ENCODE data around the gene ABR. TPM values are rescaled to one million over a fixed set of nuclear protein-coding genes. Genes with fewer than 3 reads are reported as not detected.
A peak's percentile ranks its signal among the peaks of the same experiment; 100 is the strongest.
"Not testable (repeated sequence)": the region's sequence is repeated elsewhere in the genome, so short reads cannot be mapped to it uniquely, and the experiment has no call there.

Gene ABR
- polyA plus RNA-seq, 6 donors from 2014 or later = 4.3 to 47.2 (median 28.1) TPM

DNA sequence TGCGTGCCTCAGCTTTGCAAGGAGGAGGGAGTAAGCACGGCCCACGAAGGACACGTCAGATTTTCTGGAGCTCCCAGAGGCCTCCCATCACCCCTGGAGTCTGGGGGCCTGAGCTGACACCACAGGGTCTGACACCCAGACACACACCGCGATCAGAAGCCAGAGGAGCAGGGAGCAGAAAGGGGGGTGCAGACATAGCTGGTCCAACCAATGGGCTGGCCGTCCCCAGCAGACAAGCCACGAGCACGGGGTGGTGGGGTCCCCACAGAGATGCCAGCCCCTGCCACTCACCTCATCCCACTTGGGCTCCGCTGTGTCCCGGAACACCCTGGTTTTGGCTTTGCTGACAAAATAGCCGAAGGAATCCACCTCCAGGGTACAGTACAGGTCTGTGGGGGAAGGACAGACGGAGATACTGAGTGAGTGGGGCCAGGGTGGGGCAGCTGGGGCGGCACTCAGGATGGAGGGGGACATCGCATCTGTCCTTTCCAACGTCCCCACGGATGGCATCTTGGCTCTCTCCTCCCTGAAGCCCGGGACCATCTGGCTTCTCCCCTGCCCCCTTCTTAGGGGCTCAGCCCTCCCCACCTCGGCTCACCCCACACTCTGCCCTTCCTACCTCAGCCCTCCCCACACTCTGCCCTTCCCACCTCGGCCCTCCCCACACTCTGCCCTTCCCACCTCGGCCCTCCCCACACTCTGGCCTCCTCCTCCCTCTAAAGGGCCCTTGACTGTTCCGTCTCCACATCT, 129.4 kb downstream of the ABR start:
- Mint-ChIP-seq H3K27me3 (no peaks in the 10 kb centered on the region), H3K4me1 (peaks cover 0 to 4% (median 0%) of the 10 kb centered on the region in 3 donors), H3K4me3 (no peak overlapping the region), H3K27ac (peak overlapping the region in 1 of 6 donors; percentile 66), H3K36me3 (peaks cover 0 to 7% of the 10 kb centered on the region in 2 donors), H3K9me3 (no peaks in the 10 kb centered on the region)
- DNase-seq (no peak), ATAC-seq (ENCODE audit: low read depth in 2 of 2) (no peak)

DNA sequence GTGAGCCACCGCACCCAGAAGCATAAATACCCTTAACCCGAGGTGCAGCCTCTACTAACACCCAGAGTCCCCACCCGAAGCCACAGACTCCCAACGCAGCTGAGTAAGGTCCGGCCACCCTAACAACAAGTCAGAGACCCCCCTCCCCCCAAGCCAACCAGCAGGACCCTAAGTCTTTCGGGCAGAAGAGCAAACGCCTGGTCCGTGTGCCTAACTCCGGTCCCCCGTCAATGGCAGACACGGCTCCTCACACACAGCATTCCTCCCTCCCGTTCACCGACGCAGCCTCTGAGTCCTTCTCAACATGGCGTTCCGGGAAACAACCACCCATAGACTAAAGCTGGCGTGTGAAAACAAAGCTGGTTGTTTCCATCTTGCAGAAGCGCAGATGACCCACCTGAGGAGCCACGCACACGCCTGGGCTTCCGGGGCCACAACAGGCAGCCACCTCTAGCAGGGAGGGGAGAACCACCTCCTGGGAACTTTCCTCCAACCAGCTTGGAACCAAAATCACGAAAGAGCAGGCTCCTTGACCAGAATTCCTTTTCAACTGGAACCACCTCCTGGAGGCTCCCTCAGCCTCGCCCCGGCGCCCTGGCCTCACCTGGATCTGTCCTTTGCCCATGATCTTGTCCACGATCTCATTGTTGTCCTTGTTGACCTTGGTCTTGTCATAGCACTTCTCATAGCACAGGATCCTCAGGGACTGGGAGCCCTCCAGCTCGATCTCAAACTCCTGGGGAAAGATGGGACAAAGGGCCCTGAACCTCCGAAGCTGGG, 130.1 kb downstream of the ABR start:
- peaks cover under 1 to 7% (median 2%) of the 10 kb centered on the region in 3 donors for H3K4me1 Mint-ChIP-seq
- ATAC-seq (ENCODE audit: low read depth in 2 of 2) (no peak), DNase-seq (no peak)
- H3K9me3 Mint-ChIP-seq = no peaks in the 10 kb centered on the region
- no peak overlapping the region for H3K4me3 Mint-ChIP-seq
- peak overlapping the region in 3 of 6 donors; percentile 66 to 84 (median 81) for H3K27ac Mint-ChIP-seq
- H3K27me3 Mint-ChIP-seq = no peaks in the 10 kb centered on the region
- H3K36me3 Mint-ChIP-seq = peaks cover 0 to 13% of the 10 kb centered on the region in 2 donors

DNA sequence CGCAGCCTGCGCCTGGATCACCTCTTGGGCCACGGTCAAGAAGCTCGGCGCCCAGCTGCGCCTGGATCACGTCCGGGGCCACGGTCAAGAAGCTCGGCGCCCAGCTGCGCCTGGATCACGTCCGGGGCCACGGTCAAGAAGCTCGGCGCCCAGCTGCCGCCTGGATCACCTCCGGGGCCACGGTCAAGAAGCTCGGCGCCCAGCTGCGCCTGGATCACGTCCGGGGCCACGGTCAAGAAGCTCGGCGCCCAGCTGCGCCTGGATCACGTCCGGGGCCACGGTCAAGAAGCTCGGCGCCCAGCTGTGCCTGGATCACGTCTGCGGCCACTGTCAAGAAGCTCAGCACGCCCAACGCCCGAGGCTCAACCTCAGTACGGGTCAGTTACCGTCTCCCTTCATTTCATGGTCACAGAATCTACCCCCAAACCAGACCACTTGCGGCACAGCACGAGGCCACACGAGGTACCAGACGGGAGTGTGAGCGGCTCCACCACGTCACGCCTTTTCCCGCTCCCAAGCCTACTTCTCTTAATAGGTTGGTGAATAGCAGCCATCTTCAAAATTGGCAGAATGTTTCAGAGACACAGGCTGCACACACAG, 131.2 kb downstream of the ABR start:
- not testable (repeated sequence) for H3K9me3 Mint-ChIP-seq; H3K4me1 Mint-ChIP-seq; DNase-seq; H3K27me3 Mint-ChIP-seq; H3K4me3 Mint-ChIP-seq; ATAC-seq (ENCODE audit: low read depth in 2 of 2); H3K27ac Mint-ChIP-seq
- H3K36me3 Mint-ChIP-seq = peaks cover 0 to 14% of the 10 kb centered on the region in 2 donors

DNA sequence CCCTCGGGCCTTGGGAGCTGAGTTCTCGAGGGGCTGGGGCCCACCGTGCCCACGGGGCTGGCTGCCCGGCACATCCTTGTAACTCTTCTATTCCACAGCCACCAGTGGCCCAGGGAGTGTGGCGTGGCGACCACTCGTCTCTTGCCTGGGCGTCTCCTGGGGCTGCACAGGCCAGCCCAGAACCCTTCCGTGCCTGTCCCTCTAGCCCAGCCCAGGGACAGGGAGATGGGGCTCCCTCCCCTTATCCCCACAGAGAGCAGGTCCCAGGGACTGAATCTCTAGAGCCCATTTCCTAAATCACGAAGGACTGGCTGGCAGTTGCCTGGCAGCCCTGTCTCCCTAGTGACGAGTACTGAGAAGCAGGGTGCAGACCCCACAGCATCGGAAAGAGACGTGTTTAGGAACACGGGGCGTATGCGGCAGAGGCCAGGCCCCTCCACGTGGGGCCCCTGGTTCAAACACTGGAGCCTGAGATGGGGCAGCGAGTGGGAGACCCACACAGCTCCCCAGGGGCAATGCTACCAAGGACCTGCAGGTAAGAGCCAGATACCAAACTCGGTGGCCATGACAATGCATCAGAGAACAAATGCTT, 131.8 kb downstream of the ABR start:
- Mint-ChIP-seq H3K27me3 (no peaks in the 10 kb centered on the region), H3K4me1 (peaks cover 3 to 7% (median 3%) of the 10 kb centered on the region in 3 donors), H3K27ac (no peak overlapping the region), H3K9me3 (no peaks in the 10 kb centered on the region), H3K36me3 (peaks cover 0 to 14% of the 10 kb centered on the region in 2 donors), H3K4me3 (peak overlapping the region in 1 of 8 donors; percentile 35)
- no peak for ATAC-seq (ENCODE audit: low read depth in 2 of 2)
- no peak for DNase-seq

DNA sequence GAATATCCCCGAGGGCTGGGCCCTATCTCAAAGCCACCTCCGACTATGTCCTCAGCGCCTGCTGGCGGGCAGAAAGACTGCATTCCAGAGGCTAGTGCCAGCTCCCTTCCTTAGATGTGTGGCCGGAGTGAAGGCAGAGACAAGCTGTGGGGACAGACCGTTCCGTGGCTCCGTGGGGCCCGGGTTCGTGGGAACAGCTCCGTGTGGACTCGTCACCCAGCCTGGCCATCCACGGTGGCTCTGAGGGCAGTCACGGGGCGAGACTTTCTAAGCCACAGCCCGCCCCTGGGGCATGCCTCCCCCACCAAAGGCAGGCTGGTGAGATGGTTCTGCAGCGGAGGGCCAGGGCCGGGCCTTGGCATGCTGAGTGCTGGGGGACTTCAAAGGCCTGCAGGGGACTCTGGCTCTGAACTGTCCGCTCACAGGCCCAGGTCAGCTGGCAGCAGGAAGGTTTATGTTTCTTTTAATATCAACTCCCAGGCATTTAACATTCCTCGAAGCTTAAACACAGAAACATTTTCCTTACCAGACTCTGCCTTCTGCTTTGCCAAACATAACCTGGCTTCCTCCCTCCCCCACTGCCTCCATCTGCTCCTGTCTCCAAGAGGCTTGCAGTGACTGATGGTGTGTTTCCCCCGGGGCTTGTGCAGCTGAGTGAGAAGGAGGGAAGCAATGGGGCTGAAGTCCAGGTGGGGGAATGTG, 132.5 kb downstream of the ABR start:
- Mint-ChIP-seq H3K27me3 (no peaks in the 10 kb centered on the region), H3K4me1 (peaks cover 3 to 8% (median 7%) of the 10 kb centered on the region in 3 donors), H3K36me3 (peaks cover 5 to 21% of the 10 kb centered on the region in 2 donors), H3K9me3 (no peaks in the 10 kb centered on the region), H3K27ac (peak overlapping the region in 1 of 6 donors; percentile 37), H3K4me3 (no peak overlapping the region)
- no peak for ATAC-seq (ENCODE audit: low read depth in 2 of 2)
- DNase-seq = no peak

DNA sequence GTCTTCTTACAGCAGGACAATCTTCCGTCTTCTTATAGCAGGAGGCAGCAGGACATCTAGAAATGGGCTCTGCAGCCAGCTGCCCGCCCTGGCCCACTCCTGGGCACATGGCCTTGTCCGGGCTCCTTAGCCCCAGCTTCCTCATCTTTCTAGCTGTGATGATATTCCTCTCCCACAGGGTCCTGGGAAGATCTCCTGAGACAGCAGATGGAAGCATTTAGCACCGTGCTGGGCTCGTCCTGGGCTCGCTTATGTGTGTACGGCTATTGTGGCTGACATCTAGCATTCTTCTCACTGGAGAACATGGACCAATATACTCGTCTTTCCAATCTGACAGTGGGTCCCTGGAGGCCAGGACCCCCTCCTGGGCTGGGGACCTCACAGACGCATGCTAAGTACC, 134.3 kb downstream of the ABR start:
- DNase-seq (no peak), ATAC-seq (ENCODE audit: low read depth in 2 of 2) (no peak)
- H3K36me3 Mint-ChIP-seq = peaks cover 5 to 28% of the 10 kb centered on the region in 2 donors
- no peaks in the 10 kb centered on the region for H3K9me3 Mint-ChIP-seq
- peak overlapping the region in 1 of 6 donors; percentile 93 for H3K27ac Mint-ChIP-seq
- no peak overlapping the region for H3K4me3 Mint-ChIP-seq
- no peaks in the 10 kb centered on the region for H3K27me3 Mint-ChIP-seq
- peaks cover 7 to 13% (median 9%) of the 10 kb centered on the region in 3 donors for H3K4me1 Mint-ChIP-seq

DNA sequence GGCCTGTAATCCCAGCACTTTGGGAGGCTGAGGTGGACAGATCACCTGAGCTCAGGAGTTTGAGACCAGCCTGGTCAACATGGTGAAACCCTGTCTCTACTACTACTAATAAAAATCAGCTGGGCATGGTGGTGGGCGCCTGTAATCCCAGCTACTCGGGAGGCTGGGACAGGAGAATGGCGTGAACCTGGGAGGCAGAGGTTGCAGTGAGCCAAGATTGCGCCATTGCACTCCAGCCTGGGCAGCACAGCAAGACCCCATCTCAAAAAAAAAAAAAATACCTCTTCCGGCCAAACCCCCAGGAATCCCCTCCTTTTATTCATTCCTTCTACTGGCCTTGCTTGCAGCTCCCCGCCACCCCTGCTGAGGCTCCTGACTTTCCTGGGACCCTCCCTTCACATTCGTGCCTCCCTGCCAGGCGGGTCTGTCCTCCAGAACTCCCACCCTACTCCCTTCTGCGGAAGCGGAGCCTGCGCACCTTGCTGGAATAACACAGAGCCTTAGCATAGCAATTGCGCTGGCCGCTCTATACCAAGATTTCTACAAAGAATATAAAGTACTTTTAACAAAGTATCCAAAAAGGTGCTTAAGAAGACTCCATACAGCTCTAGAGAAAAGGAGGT, 135.3 kb downstream of the ABR start:
- not testable (repeated sequence) for H3K27ac Mint-ChIP-seq; DNase-seq; ATAC-seq (ENCODE audit: low read depth in 2 of 2); H3K4me3 Mint-ChIP-seq; H3K9me3 Mint-ChIP-seq; H3K27me3 Mint-ChIP-seq
- Mint-ChIP-seq H3K4me1 (peaks cover 17 to 18% (median 17%) of the 10 kb centered on the region in 3 donors), H3K36me3 (peaks cover 5 to 21% of the 10 kb centered on the region in 2 donors)

DNA sequence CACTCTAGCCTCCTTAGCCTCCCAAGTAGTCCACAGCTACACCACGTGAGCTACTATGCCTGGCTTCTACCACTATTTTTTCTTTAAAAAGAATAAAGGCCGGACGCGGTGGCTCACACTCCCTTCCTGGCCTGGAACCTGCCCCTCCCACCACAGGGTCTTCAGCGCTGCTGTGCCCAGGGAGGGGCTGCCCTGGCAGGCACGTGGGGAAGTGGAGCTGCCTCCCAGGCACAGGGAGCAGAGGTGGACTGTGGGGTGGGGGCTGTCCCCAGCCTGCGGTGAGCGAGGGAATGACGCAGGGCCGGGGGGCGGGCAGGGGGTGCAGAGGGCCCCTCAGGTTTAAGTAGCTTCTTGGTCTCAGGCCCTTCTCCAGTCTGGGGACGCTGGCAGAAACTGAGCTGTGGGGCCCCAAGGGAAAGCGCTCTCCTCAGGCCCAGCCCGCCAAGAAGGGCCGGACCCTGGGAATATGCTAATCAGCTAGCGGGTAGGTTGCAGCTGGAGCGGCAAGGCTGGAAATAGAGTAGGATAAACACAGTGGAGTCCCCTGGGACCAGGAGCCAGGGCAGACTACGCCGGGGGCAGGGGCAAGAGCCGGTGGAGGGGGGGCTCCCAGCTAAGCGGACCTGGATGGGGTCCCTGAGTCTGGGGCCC, 136.1 kb downstream of the ABR start:
- H3K27me3 Mint-ChIP-seq = no peaks in the 10 kb centered on the region
- ATAC-seq (ENCODE audit: low read depth in 2 of 2) (no peak), DNase-seq (no peak)
- H3K27ac Mint-ChIP-seq = no peak overlapping the region
- no peak overlapping the region for H3K4me3 Mint-ChIP-seq
- H3K4me1 Mint-ChIP-seq = peaks cover 20 to 21% (median 20%) of the 10 kb centered on the region in 3 donors
- no peaks in the 10 kb centered on the region for H3K9me3 Mint-ChIP-seq
- peaks cover 5 to 21% of the 10 kb centered on the region in 2 donors for H3K36me3 Mint-ChIP-seq

DNA sequence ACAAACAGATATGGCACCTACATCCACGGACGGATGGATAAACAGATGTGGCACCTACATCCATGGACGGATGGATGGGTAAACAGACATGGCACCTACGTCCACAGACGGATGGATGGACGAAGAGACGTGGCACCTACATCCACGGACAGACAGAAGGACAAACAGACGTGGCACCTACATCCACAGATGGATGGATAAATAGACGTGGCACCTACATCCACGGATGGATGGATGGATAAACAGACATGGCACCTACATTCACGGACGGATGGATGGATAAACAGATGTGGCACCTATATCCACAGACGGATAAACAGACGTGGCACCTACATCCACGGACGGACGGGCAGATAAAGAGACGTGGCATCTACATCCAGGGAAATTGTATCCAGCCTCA, 137.3 kb downstream of the ABR start:
- H3K36me3 Mint-ChIP-seq = peaks cover 5 to 21% of the 10 kb centered on the region in 2 donors
- no peaks in the 10 kb centered on the region for H3K9me3 Mint-ChIP-seq
- H3K27ac Mint-ChIP-seq = peak overlapping the region in 2 of 6 donors; percentile 11 to 52
- no peak for ATAC-seq (ENCODE audit: low read depth in 2 of 2)
- no peak overlapping the region for H3K4me3 Mint-ChIP-seq
- no peaks in the 10 kb centered on the region for H3K27me3 Mint-ChIP-seq
- DNase-seq = no peak
- H3K4me1 Mint-ChIP-seq = peaks cover 20 to 21% (median 20%) of the 10 kb centered on the region in 3 donors

DNA sequence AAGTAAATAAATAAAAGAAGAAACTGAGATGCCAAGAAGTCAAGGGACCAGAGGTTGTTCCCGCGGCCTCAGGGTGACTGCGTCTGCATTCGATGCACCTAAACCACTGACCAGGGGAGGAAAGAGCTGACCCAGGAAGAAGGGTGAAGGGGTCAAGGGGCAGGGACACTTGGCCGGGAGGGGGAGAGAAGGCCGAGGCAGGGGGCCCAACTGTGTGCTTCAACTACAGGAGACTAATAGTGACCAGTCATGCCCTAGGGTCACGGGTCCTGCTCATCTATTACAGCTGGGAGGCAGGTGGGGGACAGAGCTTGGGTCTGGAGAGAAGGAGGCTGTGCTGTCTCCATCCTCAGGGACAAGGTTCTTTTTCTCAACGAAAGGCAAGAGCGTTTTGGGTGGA, 138.0 kb downstream of the ABR start:
- H3K4me1 Mint-ChIP-seq = peaks cover 20 to 23% (median 21%) of the 10 kb centered on the region in 3 donors
- no peaks in the 10 kb centered on the region for H3K9me3 Mint-ChIP-seq
- H3K27me3 Mint-ChIP-seq = no peaks in the 10 kb centered on the region
- ATAC-seq (ENCODE audit: low read depth in 2 of 2) (no peak), DNase-seq (no peak)
- peak overlapping the region in 2 of 6 donors; percentile 20 to 57 for H3K27ac Mint-ChIP-seq
- H3K36me3 Mint-ChIP-seq = peaks cover 5 to 21% of the 10 kb centered on the region in 2 donors
- no peak overlapping the region for H3K4me3 Mint-ChIP-seq

DNA sequence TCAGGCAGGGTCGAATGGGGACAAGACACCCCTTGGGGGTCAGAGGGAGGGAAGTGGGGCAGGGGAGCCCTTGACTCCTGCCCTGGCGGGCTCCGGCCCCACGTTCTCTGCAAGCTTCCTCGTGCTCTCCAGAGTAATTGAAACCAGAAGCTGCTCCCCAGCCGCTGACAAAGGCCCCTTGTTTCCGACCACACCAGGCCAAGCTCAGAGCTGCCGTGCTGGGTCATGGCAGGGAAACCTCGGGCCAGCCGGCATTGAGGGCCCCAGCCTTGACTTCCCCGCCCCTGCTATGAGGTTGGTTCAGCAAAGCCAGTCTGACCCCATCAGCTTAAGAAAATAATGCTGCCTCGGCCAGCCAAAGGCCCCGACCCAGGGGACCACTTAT, 139.6 kb downstream of the ABR start:
- no peaks in the 10 kb centered on the region for H3K9me3 Mint-ChIP-seq

More for the DNA sequence above, 139.6 kb downstream of the ABR start:
- Mint-ChIP-seq H3K36me3 (peaks cover 5 to 21% of the 10 kb centered on the region in 2 donors), H3K27ac (peak overlapping the region in 1 of 6 donors; percentile 92), H3K4me3 (peak overlapping the region in 2 of 8 donors; percentile 34 to 56), H3K27me3 (no peaks in the 10 kb centered on the region), H3K4me1 (peaks cover 15 to 24% (median 20%) of the 10 kb centered on the region in 3 donors)
- ATAC-seq (ENCODE audit: low read depth in 2 of 2) = no peak
- DNase-seq = no peak
